Suppressor macrophage treated with lipopolysaccharide for 1 hour (primary cell): Measurements from ENCODE around the gene BAK1.

Source experiments
- DNase-seq, 3 donors: peaks; one replicate each; pipeline ENCODE4 v3.0.0-alpha.2; 2020 to 2022

The BAK1 gene

GRCh38 chr6:33579828-33580714 is at the start of gene BAK1:
BAK1 (minus strand) TSS chr6:33580276; CDS start chr6:33577604, 2,672 bp downstream.
- peak; percentile 87 to 93 (median 90) for DNase-seq

- DNase-seq = no peak
These were observed 48.4 kb upstream of the BAK1 start for GRCh38 chr6:33628401-33628964.

- DNase-seq = no peak
These were observed 47.8 kb upstream of the BAK1 start for GRCh38 chr6:33627876-33628275.

- DNase-seq = no peak
These were observed 44.8 kb upstream of the BAK1 start for GRCh38 chr6:33624856-33625255.

GRCh38 chr6:33623895-33624381 is 43.9 kb upstream of the BAK1 start:
- no peak for DNase-seq

GRCh38 chr6:33622456-33623431 is 42.7 kb upstream of the BAK1 start:
- DNase-seq = peak in 2 of 3 donors; percentile 34 to 36

- no peak for DNase-seq
These were observed 41.8 kb upstream of the BAK1 start for GRCh38 chr6:33621711-33622388.

- peak; percentile 56 to 78 (median 59) for DNase-seq
These were observed 41.0 kb upstream of the BAK1 start, which contains the start of gene ITPR3 for GRCh38 chr6:33620856-33621710. ITPR3 (plus strand) TSS chr6:33621322; CDS start chr6:33621603, 281 bp downstream.

GRCh38 chr6:33620158-33620855 is 40.2 kb upstream of the BAK1 start:
- peak; percentile 44 to 69 (median 47) for DNase-seq

- peak; percentile 64 to 83 (median 77) for DNase-seq
These were observed 39.2 kb upstream of the BAK1 start for GRCh38 chr6:33619166-33619840.

- no peak for DNase-seq
These were observed 36.8 kb upstream of the BAK1 start for GRCh38 chr6:33616913-33617312.

GRCh38 chr6:33616113-33616512 is 36.0 kb upstream of the BAK1 start:
- no peak for DNase-seq

- DNase-seq = peak in 1 of 3 donors; percentile 29
These were observed 33.7 kb upstream of the BAK1 start for GRCh38 chr6:33613795-33614168.

- DNase-seq = no peak
These were observed 33.2 kb upstream of the BAK1 start for GRCh38 chr6:33613146-33613794.

- peak in 1 of 3 donors; percentile 15 for DNase-seq
These were observed 31.0 kb upstream of the BAK1 start for GRCh38 chr6:33610779-33611732.

GRCh38 chr6:33610067-33610466 is 30.0 kb upstream of the BAK1 start:
- DNase-seq = peak in 1 of 3 donors; percentile 15

- peak in 1 of 3 donors; percentile 1 for DNase-seq
These were observed 29.5 kb upstream of the BAK1 start for GRCh38 chr6:33609528-33609927.

GRCh38 chr6:33609019-33609418 is 28.9 kb upstream of the BAK1 start:
- DNase-seq = peak in 1 of 3 donors; percentile 4
